GM19324 (cell line): ENCODE results near the gene UMPS.
A peak's percentile ranks its signal among the peaks of the same experiment; 100 is the strongest.

Source experiments
- ATAC-seq: cut with Tn5 transposase; IDR thresholded peaks from one replicate; pipeline ENCODE4 v1.9.1; 2021; ENCODE audit warnings: mild to moderate bottlenecking, moderate library complexity; ENCODE audit not compliant: unreplicated experiment, low FRiP score

UMPS gene

GRCh38 chr3:124730129-124730940, at the start of gene UMPS:
Gene UMPS (plus strand): TSS chr3:124730452. CDS start chr3:124730472, 20 bp downstream.
- ATAC-seq: peak; percentile 88

GRCh38 chr3:124680521-124680920, 49.7 kb upstream of the UMPS start:
- no peak for ATAC-seq

GRCh38 chr3:124682263-124682662, 48.0 kb upstream of the UMPS start:
- no peak for ATAC-seq

DNA sequence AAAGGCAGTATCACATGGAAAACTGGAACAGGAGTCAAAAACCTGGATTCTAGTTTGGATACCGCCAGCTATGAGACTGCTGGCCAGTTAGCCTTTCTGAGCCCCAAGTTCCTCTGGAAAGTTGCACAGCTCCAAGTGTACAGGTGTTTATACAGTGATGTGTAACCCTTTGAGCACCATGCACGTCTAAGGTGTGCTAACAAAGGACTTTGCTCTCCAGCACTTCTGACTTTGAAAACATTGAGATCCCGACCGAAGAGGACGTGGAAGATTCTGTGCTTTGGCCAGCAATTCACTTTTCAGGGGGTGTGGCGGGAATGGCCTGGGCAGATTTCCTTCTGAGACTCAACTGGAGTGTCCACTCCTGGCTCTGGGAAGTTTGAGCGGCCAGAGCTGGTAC, 45.8 kb upstream of the UMPS start:
- ATAC-seq: no peak

DNA sequence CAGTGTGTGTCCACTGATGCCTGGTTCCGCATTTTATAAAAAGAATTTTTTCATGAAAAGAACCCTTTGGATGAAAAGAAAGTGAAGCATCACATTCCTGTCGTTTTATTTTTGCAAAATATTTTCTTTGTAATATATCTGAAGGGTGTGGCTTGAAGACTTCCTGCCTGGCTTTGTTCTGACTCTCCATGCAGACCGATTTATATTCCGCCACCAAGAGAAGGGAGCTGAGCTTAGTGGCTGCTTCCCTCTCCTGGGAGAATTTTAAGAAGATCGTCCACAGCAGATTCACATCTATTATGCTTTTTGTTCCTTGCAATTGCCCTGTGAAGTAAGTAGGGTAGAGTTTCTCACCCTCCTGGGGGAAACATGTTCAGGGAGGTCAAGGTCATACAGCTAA, 45.2 kb upstream of the UMPS start:
- ATAC-seq: no peak

GRCh38 chr3:124685481-124685880, 44.8 kb upstream of the UMPS start:
- no peak for ATAC-seq

- ATAC-seq: no peak
Measured at GRCh38 chr3:124686028-124686670, 44.1 kb upstream of the UMPS start.

DNA sequence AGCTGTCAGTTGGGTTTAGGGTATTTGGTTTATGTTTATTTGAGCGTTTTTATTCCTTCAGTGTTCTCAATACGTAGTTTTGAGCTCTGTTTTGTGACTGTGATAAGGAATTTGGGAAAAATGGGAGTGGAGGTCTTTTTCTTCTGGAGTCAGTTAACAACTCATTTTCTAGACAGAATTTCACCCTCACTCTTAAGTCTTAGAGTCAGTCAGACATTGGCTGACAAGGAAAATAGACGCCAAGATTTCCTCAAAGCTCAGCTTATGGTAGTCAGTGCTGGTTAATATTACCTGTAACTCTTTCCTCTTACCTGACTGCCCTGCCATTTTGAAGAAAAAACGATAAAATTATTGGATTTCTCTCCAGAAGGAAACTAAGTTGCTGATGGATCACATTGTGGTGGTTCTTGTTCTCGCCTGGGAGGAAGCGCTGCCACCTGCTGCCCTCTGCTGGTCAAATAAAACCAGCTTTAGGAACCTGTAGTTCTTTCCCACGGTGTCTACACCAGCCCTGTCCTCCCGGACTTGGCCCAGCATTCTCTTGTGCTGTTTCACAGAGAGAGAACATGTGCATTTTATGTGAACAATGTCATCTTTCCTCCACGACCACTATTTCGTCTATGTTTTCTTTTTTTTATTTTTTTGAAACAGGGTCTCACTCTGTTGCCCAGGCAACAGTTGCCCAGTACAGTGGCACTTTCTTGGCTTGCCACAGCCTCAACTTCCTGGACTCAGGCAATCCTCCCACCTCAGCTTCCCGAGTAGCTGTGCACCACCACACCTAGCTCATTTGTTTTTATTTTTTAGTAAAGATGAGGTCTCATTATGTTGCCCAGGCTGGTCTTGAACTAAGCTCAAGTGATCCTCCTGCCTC, 41.4 kb upstream of the UMPS start:
- peak; percentile 54 for ATAC-seq

- no peak for ATAC-seq
Measured at GRCh38 chr3:124691599-124691998, 38.7 kb upstream of the UMPS start.

DNA sequence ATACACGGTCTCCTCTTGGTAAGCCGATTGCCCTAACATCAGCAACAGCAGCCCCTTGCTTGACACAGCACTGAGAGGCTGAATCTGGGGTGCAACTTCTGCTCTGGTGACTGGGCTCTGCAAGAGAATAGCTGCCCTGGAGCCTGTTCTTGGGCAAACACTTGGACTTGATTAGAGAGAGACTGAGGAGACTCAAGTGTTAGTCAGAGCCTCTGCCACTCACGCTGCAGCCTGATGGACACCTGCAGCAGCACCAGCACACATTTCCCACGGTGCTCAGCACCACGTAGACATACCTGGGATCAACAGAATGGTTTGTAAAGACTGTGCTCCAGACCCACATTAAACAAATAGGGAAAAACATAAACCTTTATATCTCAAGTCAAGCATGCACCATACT, 35.8 kb upstream of the UMPS start:
- no peak for ATAC-seq

DNA sequence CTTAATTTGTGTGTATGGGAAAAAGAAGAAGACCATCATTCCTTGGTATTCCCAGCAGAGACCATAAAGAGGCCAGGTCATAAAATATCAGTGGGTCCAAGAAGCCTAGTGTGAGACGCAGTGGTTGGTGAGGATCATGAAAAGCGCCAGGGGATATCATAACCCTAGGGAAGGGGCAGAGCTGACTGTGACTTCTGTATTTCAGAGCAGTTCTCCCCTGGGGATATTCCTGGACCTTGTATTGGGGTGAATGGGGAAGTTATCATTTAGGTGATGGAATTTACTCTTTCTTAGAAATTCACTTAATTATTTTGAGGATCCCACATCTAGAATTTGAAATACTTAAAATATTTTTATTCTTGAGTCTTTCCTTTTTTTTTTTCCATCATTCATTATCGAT, 34.9 kb upstream of the UMPS start:
- no peak for ATAC-seq

DNA sequence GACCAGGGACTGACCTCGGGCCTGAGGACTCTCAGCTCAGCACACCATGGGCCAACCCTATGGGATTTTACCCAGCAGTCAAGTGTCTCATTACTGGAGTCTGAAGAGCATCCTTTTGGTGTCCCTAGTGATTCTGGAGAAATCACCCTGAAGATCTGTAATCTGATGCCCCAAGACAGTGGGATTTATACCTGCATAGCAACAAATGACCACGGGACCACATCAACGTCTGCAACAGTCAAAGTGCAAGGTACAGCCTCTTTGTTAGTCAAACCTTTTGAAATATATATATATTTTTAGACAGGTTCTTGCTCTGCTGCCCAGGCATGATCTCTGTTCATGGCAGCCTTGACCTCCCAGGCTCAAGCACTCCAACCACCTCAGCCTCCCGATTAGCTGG, 34.2 kb upstream of the UMPS start:
- ATAC-seq: no peak

DNA sequence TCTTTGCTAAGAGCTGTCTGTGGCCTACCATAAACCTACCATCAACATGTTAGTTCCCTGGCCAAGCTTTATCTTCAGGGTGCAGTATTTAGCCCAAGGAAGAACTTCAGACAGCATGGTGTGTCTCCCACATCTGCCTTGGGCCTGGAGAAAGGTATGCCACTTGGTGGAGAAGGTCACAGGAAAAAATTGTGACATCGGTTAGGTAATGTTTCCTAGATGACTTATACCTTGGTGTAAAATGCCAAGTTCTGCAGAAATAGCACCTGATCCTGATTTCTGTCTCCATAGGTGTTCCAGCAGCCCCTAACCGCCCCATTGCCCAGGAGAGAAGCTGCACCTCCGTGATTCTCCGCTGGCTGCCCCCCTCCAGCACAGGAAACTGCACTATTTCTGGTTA, 33.0 kb upstream of the UMPS start:
- ATAC-seq: no peak

- ATAC-seq: no peak
Measured at GRCh38 chr3:124698030-124698770, 32.1 kb upstream of the UMPS start.

DNA sequence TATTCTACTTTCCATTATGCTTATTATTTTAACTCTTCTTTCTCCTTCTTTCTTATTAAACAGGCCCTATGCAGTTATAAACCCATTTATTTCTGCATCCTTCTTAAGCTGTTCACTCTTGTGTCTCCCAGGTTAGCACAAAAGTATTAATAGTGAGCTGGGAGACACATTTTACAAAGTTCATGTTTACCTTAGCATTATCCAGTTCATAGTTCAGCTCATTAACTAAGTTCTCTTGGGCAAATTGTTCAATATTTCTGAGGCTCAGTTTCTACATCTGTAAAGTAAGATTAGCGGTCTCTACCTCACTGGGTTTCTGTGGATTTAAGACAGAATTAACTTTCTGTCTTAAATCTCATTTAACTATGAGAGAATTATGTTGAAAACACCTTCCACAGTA, 31.2 kb upstream of the UMPS start:
- ATAC-seq: no peak

GRCh38 chr3:124699686-124700396, 30.4 kb upstream of the UMPS start:
- no peak for ATAC-seq

- no peak for ATAC-seq
Measured at GRCh38 chr3:124700880-124701684, 29.2 kb upstream of the UMPS start.

GRCh38 chr3:124701687-124702086, 28.6 kb upstream of the UMPS start:
- ATAC-seq: no peak

GRCh38 chr3:124702950-124703349, 27.3 kb upstream of the UMPS start:
- ATAC-seq: no peak
